Neuronal stem cell (in vitro differentiated cells): Measurements from ENCODE around the gene P3H3.

Experiments
- DNase-seq: peaks from one replicate; pipeline ENCODE4 v3.0.0-alpha.2; 2013; ENCODE audit warnings: low spot score
- H2AFZ ChIP-seq: one replicate; pipeline ENCODE4 v1.6.1; 2013; ENCODE audit warnings: mild to moderate bottlenecking, low read length, inconsistent platforms
- H2AK5ac ChIP-seq: 2 replicates; pipeline ENCODE4 v1.6.1; 2013; ENCODE audit warnings: low read depth, mild to moderate bottlenecking, inconsistent platforms, low read length, moderate library complexity, mixed read lengths
- H2BK120ac ChIP-seq: 2 replicates; pipeline ENCODE4 v1.6.1; 2013; ENCODE audit warnings: low read depth, mild to moderate bottlenecking, inconsistent platforms, low read length, moderate library complexity, mixed read lengths
- H2BK12ac ChIP-seq: one replicate; pipeline ENCODE4 v1.6.1; 2013; ENCODE audit warnings: low read length, inconsistent platforms
- H2BK15ac ChIP-seq: 2 replicates; pipeline ENCODE4 v1.6.1; 2013; ENCODE audit warnings: mild to moderate bottlenecking, low read length, inconsistent platforms, mixed read lengths
- H2BK5ac ChIP-seq: one replicate; pipeline ENCODE4 v1.6.1; 2013; ENCODE audit warnings: inconsistent platforms, mild to moderate bottlenecking, low read length, moderate library complexity
- H3K14ac ChIP-seq: one replicate; pipeline ENCODE4 v1.6.1; 2013; ENCODE audit warnings: low read length, inconsistent platforms
- H3K18ac ChIP-seq: 2 replicates; pipeline ENCODE4 v1.6.1; 2013; ENCODE audit warnings: low read length, inconsistent platforms
- H3K23ac ChIP-seq: 2 replicates; pipeline ENCODE4 v1.6.1; 2013; ENCODE audit warnings: low read depth, mild to moderate bottlenecking, mixed read lengths, low read length, inconsistent platforms; ENCODE audit not compliant: poor library complexity
- H3K27ac ChIP-seq: replicated peaks from 3 replicates; pipeline ENCODE4 v1.5.1; 2013; ENCODE audit warnings: low read length, inconsistent platforms
- H3K27me3 ChIP-seq, 3 experiments: 2 replicates each; pipeline ENCODE4 v1.6.1; 2013; ENCODE audit warnings: low read length in 3 of 3, mild to moderate bottlenecking in 2 of 3, inconsistent platforms in 1 of 3, low read depth in 1 of 3, mixed read lengths in 1 of 3, moderate library complexity in 1 of 3; ENCODE audit not compliant: control insufficient read depth in 3 of 3, insufficient read depth in 3 of 3
- H3K36me3 ChIP-seq, 2 donors: replicated peaks in 1 of 2; 2 replicates each; pipeline ENCODE4 v1.6.1; 2013; ENCODE audit warnings: low read length in 2 of 2; ENCODE audit not compliant: control insufficient read depth in 2 of 2, insufficient read depth in 2 of 2
- H3K4ac ChIP-seq: 2 replicates; pipeline ENCODE4 v1.6.1; 2013; ENCODE audit warnings: inconsistent platforms, mild to moderate bottlenecking, low read length, moderate library complexity
- H3K4me1 ChIP-seq, 2 donors: 1 replicate in 1 of 2; 2 replicates in 1 of 2; pipeline ENCODE4 v1.6.1; 2013; ENCODE audit warnings: low read length in 2 of 2, low read depth in 1 of 2; ENCODE audit not compliant: control insufficient read depth in 2 of 2, insufficient read depth in 1 of 2
- H3K4me2 ChIP-seq: one replicate; pipeline ENCODE4 v1.6.1; 2013; ENCODE audit warnings: mild to moderate bottlenecking, low read length, inconsistent platforms; ENCODE audit not compliant: insufficient read depth, poor library complexity, severe bottlenecking
- H3K4me3 ChIP-seq, 2 donors: 2 replicates each; pipeline ENCODE4 v1.5.1; 2013; ENCODE audit warnings: low read length in 2 of 2, mild to moderate bottlenecking in 2 of 2, inconsistent platforms in 1 of 2, moderate library complexity in 1 of 2
- H3K79me1 ChIP-seq: one replicate; pipeline ENCODE4 v1.6.1; 2013; ENCODE audit warnings: low read depth, mild to moderate bottlenecking, inconsistent platforms, low read length, moderate library complexity
- H3K9ac ChIP-seq: one replicate; pipeline ENCODE4 v1.6.1; 2013; ENCODE audit warnings: mild to moderate bottlenecking, low read depth, low read length, inconsistent platforms; ENCODE audit not compliant: poor library complexity
- H3K9me3 ChIP-seq, 2 donors: replicated peaks in 1 of 2; 2 replicates each; pipeline versions ENCODE3 to v1.6.1; 2013; ENCODE audit warnings: low read length in 2 of 2, mild to moderate bottlenecking in 2 of 2, inconsistent platforms in 1 of 2, low read depth in 1 of 2, mixed read lengths in 1 of 2, moderate library complexity in 1 of 2; ENCODE audit not compliant: control insufficient read depth in 2 of 2, insufficient read depth in 1 of 2
- H4K8ac ChIP-seq: one replicate; pipeline ENCODE4 v1.6.1; 2013; ENCODE audit warnings: low read depth, mild to moderate bottlenecking, inconsistent platforms, low read length, moderate library complexity
- H4K91ac ChIP-seq: one replicate; pipeline ENCODE4 v1.6.1; 2013; ENCODE audit warnings: low read length, low read depth, mild to moderate bottlenecking, inconsistent platforms; ENCODE audit not compliant: poor library complexity
- WGBS, 2 donors: extraction: QIAGEN DNeasy Blood & Tissue Kit; methylation state at CpG; one replicate each; pipeline ENCODE4 v1.1.7; 2013; ENCODE audit warnings: missing lambda C conversion rate in 2 of 2, mixed read lengths in 1 of 2; ENCODE audit not compliant: insufficient read length in 2 of 2, insufficient replicate concordance in 1 of 2; ENCODE audit errors: extremely low coverage in 2 of 2; 5-methylcytosine and 5-hydroxymethylcytosine counted together

The P3H3 gene

DNA sequence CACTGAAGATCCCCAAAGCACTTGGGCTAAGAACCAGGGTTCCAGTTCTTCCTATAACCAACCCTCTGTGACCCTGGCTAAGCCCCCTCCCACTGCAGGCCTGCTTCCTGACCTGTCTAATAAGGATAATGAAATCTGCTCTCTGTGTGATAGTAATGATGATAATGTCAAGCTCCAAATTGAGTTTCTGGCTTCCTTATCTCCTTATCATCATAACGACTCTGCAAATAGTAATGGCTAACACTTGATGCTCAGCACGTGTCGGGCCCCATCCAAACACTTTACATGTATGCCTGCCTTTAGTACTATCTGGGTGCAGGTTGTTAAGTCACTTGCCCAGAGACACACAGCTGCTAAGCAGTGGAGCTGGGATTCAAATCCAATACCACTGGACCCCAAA, 11.6 kb upstream of the P3H3 start:
- no peak overlapping the region for H3K9ac ChIP-seq
- H2AK5ac ChIP-seq, result no peak overlapping the region
- peaks cover 35% of the 10 kb centered on the region in 2 donors for H3K4me1 ChIP-seq
- no peaks in the 10 kb centered on the region for H3K27me3 ChIP-seq
- H3K9me3 ChIP-seq, result peaks cover 0 to 4% of the 10 kb centered on the region in 2 donors
- H3K79me1 ChIP-seq, result peaks cover 2% of the 10 kb centered on the region
- no peaks in the 10 kb centered on the region for H3K36me3 ChIP-seq
- no peak overlapping the region for H3K14ac ChIP-seq
- DNase-seq, result no peak
- no peak overlapping the region for H3K27ac ChIP-seq
- no peak overlapping the region for H3K4me2 ChIP-seq
- H2BK12ac ChIP-seq, result no peak overlapping the region
- no peak overlapping the region for H2BK5ac ChIP-seq
- no peak overlapping the region for H2BK15ac ChIP-seq
- H3K18ac ChIP-seq, result no peak overlapping the region
- H4K8ac ChIP-seq, result no peak overlapping the region
- H2BK120ac ChIP-seq, result no peak overlapping the region
- H3K4me3 ChIP-seq, result no peak overlapping the region
- no peak overlapping the region for H2AFZ ChIP-seq
- no peak overlapping the region for H3K23ac ChIP-seq
- H4K91ac ChIP-seq, result no peak overlapping the region
- WGBS, 2 donors, result no CpG with 5 or more reads among the region's 3 CpGs
- no peak overlapping the region for H3K4ac ChIP-seq

DNA sequence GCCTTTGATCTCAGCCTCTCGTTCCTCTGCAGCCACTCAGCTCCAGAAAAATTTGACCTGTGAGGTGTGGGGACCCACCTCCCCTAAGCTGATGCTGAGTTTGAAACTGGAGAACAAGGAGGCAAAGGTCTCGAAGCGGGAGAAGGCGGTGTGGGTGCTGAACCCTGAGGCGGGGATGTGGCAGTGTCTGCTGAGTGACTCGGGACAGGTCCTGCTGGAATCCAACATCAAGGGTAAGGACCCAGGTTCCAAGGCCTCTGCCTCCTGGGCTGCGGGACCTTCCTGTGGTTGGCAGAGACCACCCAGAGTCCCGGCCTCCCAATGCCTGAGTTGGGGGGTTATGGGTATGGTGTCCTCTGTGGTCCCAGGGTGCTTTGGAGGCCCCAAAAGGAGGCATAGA, 11.1 kb upstream of the P3H3 start:
- Histone ChIP-seq H3K9ac (no peak overlapping the region), H4K8ac (no peak overlapping the region), H3K36me3 (no peaks in the 10 kb centered on the region), H2BK12ac (peak overlapping the region; percentile 51), H2BK15ac (no peak overlapping the region), H3K23ac (no peak overlapping the region), H3K14ac (no peak overlapping the region), H3K79me1 (peaks cover 2% of the 10 kb centered on the region), H4K91ac (no peak overlapping the region), H2AK5ac (peak overlapping the region; percentile 3), H3K18ac (no peak overlapping the region), H3K4me2 (no peak overlapping the region), H3K4me1 (peaks cover 38% of the 10 kb centered on the region in 2 donors), H3K27me3 (no peaks in the 10 kb centered on the region), H3K4me3 (no peak overlapping the region), H2BK120ac (no peak overlapping the region), H3K4ac (no peak overlapping the region), H3K27ac (no peak overlapping the region), H3K9me3 (peaks cover 0 to 4% of the 10 kb centered on the region in 2 donors), H2AFZ (no peak overlapping the region), H2BK5ac (peak overlapping the region; percentile 33)
- DNase-seq, result no peak
- no CpG with 5 or more reads among the region's 8 CpGs for WGBS, 2 donors

DNA sequence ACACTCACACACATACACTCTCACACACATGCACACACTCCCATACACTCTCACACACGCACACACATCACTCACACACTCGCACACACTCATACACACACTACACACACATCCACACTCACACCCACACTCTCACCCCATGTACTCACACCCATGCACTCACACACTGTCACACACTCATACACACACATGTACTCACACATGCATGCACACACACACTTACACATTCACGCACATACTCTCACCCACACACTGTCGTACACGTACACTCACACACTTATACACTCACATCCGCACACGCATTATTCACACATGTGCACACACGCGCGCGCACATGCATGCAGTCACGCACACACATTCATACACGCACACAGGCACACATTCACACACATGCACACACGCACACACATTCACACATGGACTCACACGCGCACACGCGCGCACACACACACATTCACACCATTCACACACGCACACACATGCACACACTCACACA, 10.5 kb upstream of the P3H3 start:
- H4K8ac ChIP-seq, result peak overlapping the region; percentile 84
- peak overlapping the region; percentile 87 for H3K4ac ChIP-seq
- H3K9ac ChIP-seq, result peak overlapping the region; percentile 91
- peaks cover 2% of the 10 kb centered on the region for H3K79me1 ChIP-seq
- peaks cover 39 to 43% of the 10 kb centered on the region in 2 donors for H3K4me1 ChIP-seq
- H3K4me2 ChIP-seq, result no peak overlapping the region
- peak overlapping the region; percentile 72 for H2AK5ac ChIP-seq
- peak overlapping the region; percentile 95 for H2BK12ac ChIP-seq
- H3K23ac ChIP-seq, result peak overlapping the region; percentile 95
- peak overlapping the region; percentile 86 for H2BK15ac ChIP-seq
- 100% methylated on average over 6 to 10 of the region's 20 CpGs for WGBS, 2 donors
- H3K14ac ChIP-seq, result peak overlapping the region; percentile 98
- H2AFZ ChIP-seq, result no peak overlapping the region
- H2BK120ac ChIP-seq, result no peak overlapping the region
- peak overlapping the region; percentile 33 for H2BK5ac ChIP-seq
- H3K36me3 ChIP-seq, result no peaks in the 10 kb centered on the region
- DNase-seq, result no peak
- H3K18ac ChIP-seq, result peak overlapping the region; percentile 92
- peak overlapping the region in 1 of 2 donors; percentile 49 for H3K4me3 ChIP-seq
- H3K27me3 ChIP-seq, result no peaks in the 10 kb centered on the region
- peak overlapping the region; percentile 99 for H4K91ac ChIP-seq
- peaks cover 0 to 4% of the 10 kb centered on the region in 2 donors for H3K9me3 ChIP-seq
- H3K27ac ChIP-seq, result no peak overlapping the region

DNA sequence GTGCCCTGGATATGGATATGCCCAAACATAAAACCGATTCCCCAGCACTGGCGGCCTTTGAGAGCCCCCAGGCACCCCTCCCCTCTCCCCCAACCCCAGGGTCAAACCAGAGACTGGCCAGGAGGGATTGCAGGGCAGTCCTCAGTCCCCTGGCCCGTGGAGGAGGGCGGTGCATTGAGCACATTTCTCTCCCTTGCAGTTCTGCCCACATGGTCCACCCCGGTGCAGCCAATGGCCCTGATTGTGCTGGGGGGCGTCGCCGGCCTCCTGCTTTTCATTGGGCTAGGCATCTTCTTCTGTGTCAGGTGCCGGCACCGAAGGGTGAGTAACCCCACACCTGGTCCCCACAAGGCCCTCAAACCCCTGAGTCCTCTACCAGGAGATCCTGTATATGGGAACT, 10.0 kb upstream of the P3H3 start:
- Histone ChIP-seq H3K27me3 (no peaks in the 10 kb centered on the region), H4K8ac (no peak overlapping the region), H4K91ac (peak overlapping the region; percentile 99), H3K4me3 (no peak overlapping the region), H3K14ac (peak overlapping the region; percentile 98), H2BK15ac (peak overlapping the region; percentile 86), H3K4me1 (peaks cover 39 to 48% of the 10 kb centered on the region in 2 donors), H2BK12ac (no peak overlapping the region), H2BK120ac (peak overlapping the region; percentile 16), H2AFZ (no peak overlapping the region), H3K9ac (peak overlapping the region; percentile 91), H3K36me3 (no peaks in the 10 kb centered on the region), H3K18ac (peak overlapping the region; percentile 91), H2BK5ac (no peak overlapping the region), H3K4ac (no peak overlapping the region), H3K27ac (peak overlapping the region; percentile 64), H3K9me3 (peaks cover 0 to 4% of the 10 kb centered on the region in 2 donors), H2AK5ac (peak overlapping the region; percentile 72), H3K4me2 (peak overlapping the region; percentile 20), H3K23ac (no peak overlapping the region), H3K79me1 (peaks cover 2% of the 10 kb centered on the region)
- DNase-seq, result no peak
- WGBS, 2 donors, result no CpG with 5 or more reads among the region's 10 CpGs
